Smooth muscle cell (in vitro differentiated cells): ENCODE results near the gene MTLN. TPM values are rescaled to one million over a fixed set of nuclear protein-coding genes. Genes with fewer than 3 reads are reported as not detected.

ENCODE experiments used
- DNase-seq: peaks from one replicate; lab custom pipeline; 2025; ENCODE audit not compliant: unreplicated experiment; lab: John Stamatoyannopoulos, UW
- H2AFZ ChIP-seq: fragments of 200-600 bp; sonication (generic); 2 replicates; pipeline ENCODE4 v1.6.0; 2016; ENCODE audit warnings: antibody characterized with exemption, low read depth, mild to moderate bottlenecking
- H3F3A ChIP-seq: fragments of 200-600 bp; sonication (generic); 2 replicates; pipeline ENCODE4 v1.6.0; 2017; ENCODE audit warnings: antibody characterized with exemption, low read depth
- H3K27ac ChIP-seq: fragments of 200-600 bp; sonication (generic); 2 replicates; pipeline ENCODE4 v1.5.1; 2016; ENCODE audit warnings: low read depth, mild to moderate bottlenecking
- H3K27me3 ChIP-seq: fragments of 200-600 bp; sonication (generic); 2 replicates; pipeline ENCODE4 v1.6.1; 2016; ENCODE audit warnings: low read depth, mild to moderate bottlenecking
- H3K36me3 ChIP-seq: fragments of 200-600 bp; sonication (generic); 2 replicates; pipeline ENCODE4 v1.5.1; 2016; ENCODE audit warnings: low read depth
- H3K4me1 ChIP-seq: fragments of 200-600 bp; sonication (generic); 2 replicates; pipeline ENCODE4 v1.5.1; 2016; ENCODE audit warnings: low read depth
- H3K4me2 ChIP-seq: fragments of 200-600 bp; sonication (generic); 2 replicates; pipeline ENCODE4 v1.6.0; 2016; ENCODE audit warnings: mild to moderate bottlenecking
- H3K4me3 ChIP-seq: fragments of 200-600 bp; sonication (generic); 2 replicates; pipeline ENCODE4 v1.5.1; 2016; ENCODE audit warnings: mild to moderate bottlenecking
- H3K79me2 ChIP-seq: fragments of 200-600 bp; sonication (generic); 2 replicates; pipeline ENCODE4 v1.6.0; 2016; ENCODE audit warnings: low read depth, mild to moderate bottlenecking
- H3K9ac ChIP-seq: fragments of 200-600 bp; sonication (generic); 2 replicates; pipeline ENCODE4 v1.6.0; 2016; ENCODE audit warnings: low read depth
- H3K9me3 ChIP-seq: fragments of 200-600 bp; sonication (generic); replicated peaks from 2 replicates; pipeline ENCODE4 v1.5.1; 2016; ENCODE audit warnings: low read depth
- H4K20me1 ChIP-seq: fragments of 200-600 bp; sonication (generic); 2 replicates; pipeline ENCODE4 v1.6.0; 2016; ENCODE audit warnings: low read depth
- WGBS: methylation state at CpG from one replicate; pipeline ENCODE4 v1.1.7; 2016; ENCODE audit warnings: low lambda C conversion rate; 5-methylcytosine and 5-hydroxymethylcytosine counted together
- polyA plus RNA-seq: library from polyadenylated mRNA; unstranded; fragments of >200 nt; fragmentation: Nextera tagmentation; extraction: Ambion mirVana; gene quantifications from 2 replicates; pipeline ENCODE4 v1.2.1, GENCODE V29; 2016
- total RNA-seq: library from RNA; depleted of rRNA; stranded (reverse); fragments of >200 nt; gene quantifications from 2 replicates; pipeline ENCODE4 v1.2.3, GENCODE V29; 2014
- TF ChIP-seq, protein P1 (sequence below): fragments of 200-600 bp; sonication (generic); IDR thresholded peaks from 2 replicates; pipeline ENCODE4 v1.5.1; 2017; ENCODE audit warnings: borderline replicate concordance, mild to moderate bottlenecking, antibody characterized with exemption; ENCODE audit not compliant: insufficient read depth, poor library complexity, severe bottlenecking

Gene MTLN
- total and polyA plus RNA-seq, 2 experiments from 2014 or later = 73.1 to 98.6 TPM

GRCh38 chr2:110166266-110166665, 46.1 kb downstream of the MTLN start:
- Histone ChIP-seq H3K4me1 (no peaks in the 10 kb centered on the region), H3K4me2 (no peak overlapping the region), H3K4me3 (no peak overlapping the region), H3K9me3 (no peaks in the 10 kb centered on the region), H4K20me1 (no peaks in the 10 kb centered on the region), H2AFZ (no peak overlapping the region), H3K36me3 (no peaks in the 10 kb centered on the region), H3K79me2 (no peaks in the 10 kb centered on the region), H3F3A (no peaks in the 10 kb centered on the region), H3K9ac (no peak overlapping the region), H3K27me3 (no peaks in the 10 kb centered on the region), H3K27ac (no peak overlapping the region)
- TF ChIP-seq, protein P1, sequence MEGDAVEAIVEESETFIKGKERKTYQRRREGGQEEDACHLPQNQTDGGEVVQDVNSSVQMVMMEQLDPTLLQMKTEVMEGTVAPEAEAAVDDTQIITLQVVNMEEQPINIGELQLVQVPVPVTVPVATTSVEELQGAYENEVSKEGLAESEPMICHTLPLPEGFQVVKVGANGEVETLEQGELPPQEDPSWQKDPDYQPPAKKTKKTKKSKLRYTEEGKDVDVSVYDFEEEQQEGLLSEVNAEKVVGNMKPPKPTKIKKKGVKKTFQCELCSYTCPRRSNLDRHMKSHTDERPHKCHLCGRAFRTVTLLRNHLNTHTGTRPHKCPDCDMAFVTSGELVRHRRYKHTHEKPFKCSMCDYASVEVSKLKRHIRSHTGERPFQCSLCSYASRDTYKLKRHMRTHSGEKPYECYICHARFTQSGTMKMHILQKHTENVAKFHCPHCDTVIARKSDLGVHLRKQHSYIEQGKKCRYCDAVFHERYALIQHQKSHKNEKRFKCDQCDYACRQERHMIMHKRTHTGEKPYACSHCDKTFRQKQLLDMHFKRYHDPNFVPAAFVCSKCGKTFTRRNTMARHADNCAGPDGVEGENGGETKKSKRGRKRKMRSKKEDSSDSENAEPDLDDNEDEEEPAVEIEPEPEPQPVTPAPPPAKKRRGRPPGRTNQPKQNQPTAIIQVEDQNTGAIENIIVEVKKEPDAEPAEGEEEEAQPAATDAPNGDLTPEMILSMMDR = no peak
- 94% methylated on average over 2 of the region's 2 CpGs for WGBS
- DNase-seq = no peak

Other genes starting within 250 kb of the MTLN start
- gene MALL, start 96.7 kb downstream of the MTLN start, total RNA-seq = 2.2 and 4.4 TPM in 2 replicates
- gene MALL, start 96.7 kb downstream of the MTLN start, polyA plus RNA-seq = 3.4 and 4.2 TPM in 2 replicates
- 5.4 and 7.0 TPM in 2 replicates for gene NPHP1, start 7.5 kb downstream of the MTLN start, total RNA-seq
- gene NPHP1, start 7.5 kb downstream of the MTLN start, polyA plus RNA-seq = 4.7 and 7.7 TPM in 2 replicates